Measurements from ENCODE around the gene PLCL1.

Gene PLCL1

DNA sequence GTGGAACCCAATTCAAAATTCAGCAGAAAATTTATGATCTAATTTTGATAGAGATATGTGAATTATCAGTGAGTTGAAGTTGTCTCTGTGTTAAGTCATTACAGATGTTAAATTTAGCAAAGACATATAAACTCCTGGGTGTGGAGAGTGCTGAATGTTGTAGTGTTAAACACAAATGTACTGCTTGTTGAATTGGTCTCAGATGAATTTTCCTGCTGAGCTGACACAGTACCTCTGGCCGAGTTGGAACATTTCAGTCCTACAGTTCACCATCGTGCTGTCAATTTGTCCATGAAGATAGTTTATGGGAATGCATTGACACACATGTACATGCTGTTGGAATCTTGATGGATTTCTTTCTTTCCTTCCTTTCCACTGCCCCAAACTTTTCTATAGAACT, 255.9 kb downstream of the PLCL1 start:
- DNase-seq (ENCODE audit: low spot score), result no peak

DNA sequence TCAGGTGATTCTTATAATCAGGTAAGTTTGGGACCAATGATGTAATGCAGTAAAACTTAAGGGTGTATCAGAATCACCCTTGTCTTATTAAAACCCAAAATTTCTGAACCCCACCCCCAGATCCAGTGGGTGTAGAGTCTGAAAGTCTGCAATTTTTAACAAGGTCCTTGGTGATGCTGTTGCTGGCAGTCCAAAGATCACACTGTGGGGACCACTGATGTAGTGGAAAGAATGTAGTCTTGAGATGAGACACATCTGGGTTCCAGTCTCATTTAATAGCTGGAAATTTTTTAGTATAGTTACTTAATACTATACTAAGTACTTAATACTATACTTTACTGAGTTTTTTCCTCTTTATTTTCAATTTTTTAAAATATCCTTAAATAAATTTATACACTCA, 258.4 kb downstream of the PLCL1 start:
- DNase-seq (ENCODE audit: low spot score), result no peak

DNA sequence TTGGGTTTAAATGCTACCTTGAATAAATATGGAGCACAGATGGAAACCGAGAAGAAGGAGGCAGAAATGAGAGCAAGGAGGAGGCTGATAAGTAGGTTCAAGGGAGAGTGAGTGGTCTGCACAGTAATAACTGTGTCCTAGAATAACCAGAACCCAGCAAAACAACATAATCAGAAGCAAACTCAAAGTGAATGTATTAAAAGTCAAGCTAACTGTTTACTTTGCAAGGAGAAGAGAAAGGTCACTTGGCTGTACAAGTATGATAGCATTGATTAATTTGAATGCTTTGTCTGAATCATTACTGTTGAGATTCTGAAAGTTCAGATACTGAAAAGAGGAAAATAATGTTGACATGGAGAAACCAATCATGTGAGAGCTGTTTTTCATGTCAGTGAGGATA, 258.8 kb downstream of the PLCL1 start:
- no peak for DNase-seq (ENCODE audit: low spot score)

DNA sequence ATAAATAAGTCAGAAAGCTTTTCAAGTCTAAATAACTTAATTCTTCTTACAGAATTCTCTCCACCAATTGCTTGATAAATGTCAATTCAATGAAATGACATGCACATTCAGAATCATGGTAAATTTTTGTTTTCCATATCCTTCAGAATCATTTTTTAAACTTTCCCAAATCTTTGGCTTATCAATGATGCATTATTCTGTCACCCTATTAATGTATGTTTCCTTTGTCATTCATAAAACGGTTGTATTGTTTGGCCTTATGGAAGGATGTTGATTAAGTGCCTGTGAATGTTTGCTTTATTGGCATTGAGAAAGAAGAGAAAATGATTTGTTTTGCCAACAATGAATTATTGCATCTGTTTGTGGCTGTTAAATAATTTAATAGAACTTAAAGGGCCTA, 260.9 kb downstream of the PLCL1 start:
- no peak for DNase-seq (ENCODE audit: low spot score)

DNA sequence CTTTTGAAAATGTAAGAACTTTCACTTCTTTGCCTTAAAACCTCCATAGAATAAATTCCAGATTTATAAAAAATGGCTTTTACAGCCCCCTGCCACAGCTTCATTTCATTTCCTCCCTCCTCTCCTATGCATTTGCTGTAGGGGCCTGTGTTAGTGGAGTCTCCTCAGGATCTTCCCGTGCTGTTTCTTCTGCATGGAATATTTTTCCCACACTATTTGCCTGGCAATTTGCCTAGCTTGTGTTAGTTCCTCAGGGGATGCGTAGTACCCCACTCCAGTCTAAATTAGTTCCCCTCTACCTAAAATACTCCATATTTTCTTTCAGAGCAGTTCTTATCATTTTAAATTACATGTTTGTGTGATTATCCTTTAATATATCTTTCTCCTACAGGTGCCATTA, 262.2 kb downstream of the PLCL1 start:
- DNase-seq (ENCODE audit: low spot score), result no peak

DNA sequence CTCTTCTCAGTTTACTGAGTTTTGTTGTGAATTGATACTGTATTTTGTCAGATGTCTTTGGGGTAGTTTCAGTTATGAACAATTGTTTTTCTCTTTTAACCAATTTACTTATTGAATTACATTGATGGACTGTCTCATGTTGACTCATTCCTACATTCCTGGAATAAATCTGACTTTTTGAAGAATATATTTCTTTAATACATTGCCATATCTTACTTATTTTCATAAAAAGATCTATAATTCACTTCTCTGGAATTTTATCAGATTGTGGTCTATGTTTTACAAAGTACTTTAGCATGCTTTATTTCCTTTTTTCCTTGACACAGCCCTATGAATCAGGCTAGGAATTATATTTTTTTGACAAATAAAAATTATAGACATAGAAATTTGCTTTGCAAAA, 268.3 kb downstream of the PLCL1 start:
- no peak for DNase-seq (ENCODE audit: low spot score)

DNA sequence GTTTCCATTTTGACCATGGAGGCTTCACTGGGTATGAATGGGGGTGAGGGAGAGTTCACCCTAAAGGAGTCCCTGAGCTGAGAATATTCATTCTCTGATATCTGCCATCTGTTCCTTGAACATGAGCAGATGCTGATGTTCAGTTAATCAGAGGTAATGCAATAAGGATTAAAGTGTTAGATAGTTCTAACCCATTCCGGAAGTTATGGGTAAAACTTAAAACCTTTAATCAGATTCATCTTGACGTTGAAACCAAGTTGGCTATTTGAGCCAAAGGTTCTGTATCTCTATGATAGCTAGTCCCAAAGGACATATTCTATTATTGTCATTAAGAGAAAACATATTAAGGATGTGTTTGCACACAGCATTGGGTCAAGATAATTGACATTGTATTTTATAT, 268.9 kb downstream of the PLCL1 start:
- DNase-seq (ENCODE audit: low spot score), result no peak

DNA sequence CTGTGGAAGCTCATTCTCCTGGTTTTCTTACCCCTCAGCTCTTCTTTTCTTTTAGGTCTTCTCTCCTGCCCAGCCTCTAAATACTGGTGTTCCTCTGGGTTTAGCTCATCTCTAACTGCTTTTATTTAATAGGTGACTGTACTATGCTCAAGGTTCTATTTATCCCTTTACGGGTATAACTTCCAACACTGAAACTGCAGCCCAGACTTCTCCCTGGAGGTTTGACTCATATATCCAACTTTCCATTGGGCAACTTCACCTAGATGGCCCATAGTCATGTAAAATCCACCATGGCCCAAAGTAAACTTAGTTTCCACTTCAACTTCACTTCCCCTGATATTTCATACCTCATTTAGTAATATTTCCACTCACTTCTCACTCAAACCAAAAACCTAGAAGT, 273.1 kb downstream of the PLCL1 start:
- no peak for DNase-seq (ENCODE audit: low spot score)

DNA sequence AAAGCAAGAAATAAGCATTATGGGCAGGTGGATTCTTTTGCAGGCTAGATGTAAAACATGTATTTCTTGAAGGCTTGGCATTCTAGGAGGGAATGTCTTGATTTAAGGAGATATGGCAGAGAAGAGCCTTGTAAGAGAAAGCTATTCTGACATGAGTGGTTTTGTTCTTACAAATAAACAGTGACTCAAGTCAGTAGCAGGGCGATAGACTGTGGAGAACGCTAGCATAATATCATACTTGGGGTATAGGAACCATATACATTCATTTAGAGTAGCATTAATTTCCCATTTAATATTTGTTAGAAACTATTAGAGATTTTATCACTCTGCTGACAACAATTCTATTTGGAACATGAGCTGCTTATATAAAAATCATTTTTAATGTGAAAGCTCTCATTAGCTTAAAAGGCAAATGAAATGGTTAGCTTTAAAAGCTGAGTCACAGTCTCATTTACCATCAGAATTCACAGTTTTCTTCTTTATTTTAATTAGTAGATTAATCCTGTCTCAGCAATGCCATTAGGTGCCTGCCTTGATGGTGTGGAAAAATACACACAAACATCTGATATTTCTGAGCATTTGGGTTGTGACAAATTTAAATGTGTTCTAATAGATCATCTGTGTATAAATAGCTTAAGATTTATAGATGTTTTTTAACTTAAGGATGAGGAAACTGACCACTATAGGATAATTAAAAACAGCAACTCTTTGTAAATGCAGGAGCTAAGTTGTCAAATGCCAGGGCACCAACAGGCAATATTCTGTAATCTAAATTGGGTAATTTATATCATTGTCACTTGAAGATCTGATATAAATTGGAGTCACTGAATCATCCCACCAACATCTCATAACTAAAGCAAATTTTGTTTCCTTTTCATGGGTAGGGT, 276.7 kb downstream of the PLCL1 start:
- DNase-seq (ENCODE audit: low spot score), result no peak

DNA sequence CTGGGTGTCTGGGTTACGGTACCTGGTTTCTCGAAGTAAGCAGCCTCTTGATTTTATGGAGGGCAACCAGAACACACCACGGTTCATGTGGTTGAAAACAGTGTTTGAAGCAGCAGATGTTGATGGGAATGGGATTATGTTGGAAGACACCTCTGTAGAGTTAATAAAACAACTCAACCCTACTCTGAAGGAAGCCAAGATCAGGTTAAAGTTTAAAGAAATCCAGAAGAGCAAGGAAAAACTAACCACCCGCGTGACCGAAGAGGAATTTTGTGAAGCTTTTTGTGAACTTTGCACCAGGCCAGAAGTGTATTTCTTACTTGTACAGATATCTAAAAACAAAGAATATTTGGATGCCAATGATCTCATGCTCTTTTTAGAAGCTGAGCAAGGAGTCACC, 279.8 kb downstream of the PLCL1 start:
- no peak for DNase-seq (ENCODE audit: low spot score)

DNA sequence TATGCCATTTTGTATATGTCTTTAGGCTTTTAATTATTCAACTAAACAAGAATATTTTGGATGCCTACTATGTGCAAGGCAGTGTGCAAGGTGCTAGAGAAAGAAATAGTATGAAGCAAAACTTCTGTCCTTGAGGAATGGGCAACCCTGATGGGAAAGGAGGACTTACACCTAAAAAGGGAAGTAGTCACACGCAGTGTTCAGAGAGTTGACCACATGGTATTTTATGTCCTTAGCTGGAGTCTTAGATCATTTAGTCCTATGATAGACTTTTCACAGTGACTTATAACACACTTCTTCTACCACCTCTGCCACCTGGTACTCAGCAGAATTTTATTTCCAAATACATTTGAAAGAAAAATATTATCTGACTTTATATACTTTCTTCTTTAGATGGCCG, 291.6 kb downstream of the PLCL1 start:
- no peak for DNase-seq (ENCODE audit: low spot score)

DNA sequence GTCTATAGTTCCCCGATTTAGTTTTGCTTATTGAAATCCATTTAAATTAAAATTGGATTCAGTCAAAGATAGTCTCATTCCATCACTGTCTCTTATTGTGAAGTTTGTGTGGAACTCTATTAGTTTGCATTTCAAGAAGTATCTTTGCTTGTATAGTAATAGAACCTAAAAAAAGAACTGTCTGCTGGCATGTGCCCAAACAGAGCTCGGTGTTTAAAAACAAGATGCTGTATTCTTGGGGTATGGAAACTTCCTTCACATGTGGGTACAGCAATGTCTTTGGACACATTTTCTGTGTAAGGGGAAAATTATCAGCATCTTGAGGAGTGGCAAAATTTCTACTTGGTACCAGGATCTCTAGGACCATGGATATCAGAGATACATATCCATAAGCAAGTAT, 292.6 kb downstream of the PLCL1 start:
- no peak for DNase-seq (ENCODE audit: low spot score)

DNA sequence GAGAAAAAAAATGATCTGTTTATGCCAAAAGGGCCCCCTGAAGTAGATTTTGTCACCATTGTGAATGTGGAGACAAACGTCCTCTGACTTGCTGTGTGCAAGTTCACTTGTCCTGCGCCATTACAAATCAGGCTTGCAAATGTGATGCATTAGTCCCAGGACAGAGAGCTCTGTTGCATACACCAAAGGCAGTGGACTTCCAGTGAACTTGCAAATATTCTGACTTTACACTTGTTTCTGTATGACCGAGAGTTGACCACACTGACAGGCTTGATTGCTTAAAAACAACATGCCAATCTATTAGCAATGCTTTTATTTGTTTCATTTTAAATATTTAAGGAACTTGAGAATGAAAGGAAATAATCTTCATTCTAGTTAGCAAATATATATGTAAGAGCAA, 293.2 kb downstream of the PLCL1 start:
- DNase-seq (ENCODE audit: low spot score), result no peak

DNA sequence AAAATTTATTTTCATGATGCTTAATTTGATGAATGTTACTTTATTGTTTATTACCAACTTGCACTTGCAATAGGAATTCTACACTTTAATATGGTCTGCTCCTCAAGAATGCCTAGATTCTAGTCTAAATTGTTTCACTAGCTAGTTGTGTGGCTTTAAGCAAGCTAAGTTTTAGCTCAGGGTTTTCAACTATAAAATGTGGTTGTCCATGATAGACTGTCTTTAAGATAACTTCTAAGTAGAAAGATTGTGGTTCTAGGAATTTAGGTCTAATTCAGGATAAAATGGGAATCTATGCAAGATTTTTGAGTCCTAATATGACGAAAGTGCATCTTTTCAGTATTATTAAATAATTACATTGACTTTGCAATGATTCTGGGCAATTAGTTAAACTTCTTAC, 294.0 kb downstream of the PLCL1 start:
- no peak for DNase-seq (ENCODE audit: low spot score)

DNA sequence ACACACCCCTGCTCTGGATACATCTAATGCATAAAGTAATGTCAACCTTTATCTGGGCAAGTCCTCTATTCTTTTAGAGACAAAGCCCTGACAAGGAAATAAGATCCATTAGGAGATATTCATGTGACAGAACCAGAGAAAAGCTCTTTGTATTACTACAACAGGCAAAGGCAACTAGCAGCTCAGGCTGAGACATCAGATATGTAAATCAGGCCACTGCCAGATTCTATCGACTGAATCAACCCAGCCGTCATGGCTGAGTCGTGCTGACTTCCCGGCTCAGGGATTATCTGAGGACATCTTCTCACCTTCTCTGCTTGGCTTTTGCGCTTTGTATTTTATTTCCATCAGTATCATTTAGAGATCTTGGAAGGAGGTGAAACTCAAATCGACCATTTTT, 294.5 kb downstream of the PLCL1 start:
- DNase-seq (ENCODE audit: low spot score), result no peak

DNA sequence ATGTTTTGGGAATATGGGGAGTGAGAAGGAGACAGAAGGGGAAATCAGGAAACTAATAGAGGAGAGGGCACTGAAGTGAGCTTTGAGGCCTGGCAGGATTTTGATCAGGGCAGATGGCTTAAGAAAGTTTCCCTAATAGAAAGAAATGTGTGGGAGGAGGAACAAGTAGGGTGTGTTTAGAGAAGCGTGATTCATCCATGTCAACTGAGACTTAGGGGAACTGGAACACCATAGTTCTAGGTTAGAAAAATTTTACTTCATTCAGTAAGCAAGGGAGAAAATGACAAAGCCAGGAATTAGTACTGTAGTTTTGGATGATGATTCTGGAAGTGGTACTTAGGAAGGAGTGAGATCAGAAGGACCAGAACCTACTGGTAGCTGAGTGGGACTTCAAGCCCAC, 296.0 kb downstream of the PLCL1 start:
- DNase-seq (ENCODE audit: low spot score), result no peak

DNA sequence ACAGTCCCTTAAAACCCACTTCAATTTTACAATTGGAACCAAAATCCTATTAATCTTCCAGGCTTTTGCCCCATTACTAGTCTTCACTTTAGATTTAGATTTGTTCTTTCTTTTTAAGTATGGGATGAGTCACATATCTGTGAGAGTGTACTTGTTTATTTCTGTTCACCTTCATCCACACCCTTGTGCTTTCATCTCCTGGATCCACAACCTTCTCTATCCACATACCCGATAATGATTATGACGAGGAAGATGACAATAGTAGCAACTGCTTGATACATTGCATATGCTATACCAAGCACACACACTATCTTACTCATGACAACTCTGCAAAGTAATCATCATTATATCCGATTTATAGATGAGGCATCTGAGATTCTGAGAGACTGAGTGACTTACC, 297.3 kb downstream of the PLCL1 start:
- DNase-seq (ENCODE audit: low spot score), result no peak

DNA sequence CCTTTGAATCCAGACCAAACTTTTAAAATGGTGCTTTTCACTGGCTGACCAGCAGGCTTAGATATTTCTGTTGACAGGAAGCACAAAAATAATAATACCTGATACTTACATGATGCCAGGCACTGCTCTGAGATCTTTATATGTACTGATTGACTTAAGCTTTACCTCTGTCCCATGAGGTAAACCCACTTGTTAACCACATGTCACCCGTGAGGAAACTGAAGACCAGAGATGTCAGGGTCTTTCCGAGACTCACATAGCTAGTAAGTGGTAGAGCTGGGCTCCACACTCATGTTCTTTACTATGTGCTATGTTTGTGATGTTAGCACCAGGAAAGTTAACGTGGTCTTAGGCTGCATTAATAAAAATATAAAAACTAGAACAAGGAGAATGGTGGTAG, 297.7 kb downstream of the PLCL1 start:
- no peak for DNase-seq (ENCODE audit: low spot score)

DNA sequence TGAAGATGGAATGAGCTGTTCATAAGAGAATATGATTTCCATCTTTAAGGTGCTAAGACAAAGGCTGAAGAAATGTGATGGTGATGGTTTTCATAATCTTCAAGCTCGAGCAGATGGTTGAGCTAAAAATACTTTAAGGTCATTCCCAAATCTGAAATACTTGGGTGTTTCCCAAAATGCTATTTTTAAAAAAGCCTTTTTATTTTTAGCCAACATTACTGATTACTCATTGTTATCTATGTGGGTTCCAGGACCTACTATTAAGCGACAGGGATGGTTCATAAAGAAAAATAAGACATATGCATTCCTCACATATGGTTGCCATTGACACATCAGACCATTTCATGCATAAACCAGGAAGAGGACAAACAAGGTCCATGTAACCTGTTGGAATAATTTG, 298.5 kb downstream of the PLCL1 start:
- no peak for DNase-seq (ENCODE audit: low spot score)

DNA sequence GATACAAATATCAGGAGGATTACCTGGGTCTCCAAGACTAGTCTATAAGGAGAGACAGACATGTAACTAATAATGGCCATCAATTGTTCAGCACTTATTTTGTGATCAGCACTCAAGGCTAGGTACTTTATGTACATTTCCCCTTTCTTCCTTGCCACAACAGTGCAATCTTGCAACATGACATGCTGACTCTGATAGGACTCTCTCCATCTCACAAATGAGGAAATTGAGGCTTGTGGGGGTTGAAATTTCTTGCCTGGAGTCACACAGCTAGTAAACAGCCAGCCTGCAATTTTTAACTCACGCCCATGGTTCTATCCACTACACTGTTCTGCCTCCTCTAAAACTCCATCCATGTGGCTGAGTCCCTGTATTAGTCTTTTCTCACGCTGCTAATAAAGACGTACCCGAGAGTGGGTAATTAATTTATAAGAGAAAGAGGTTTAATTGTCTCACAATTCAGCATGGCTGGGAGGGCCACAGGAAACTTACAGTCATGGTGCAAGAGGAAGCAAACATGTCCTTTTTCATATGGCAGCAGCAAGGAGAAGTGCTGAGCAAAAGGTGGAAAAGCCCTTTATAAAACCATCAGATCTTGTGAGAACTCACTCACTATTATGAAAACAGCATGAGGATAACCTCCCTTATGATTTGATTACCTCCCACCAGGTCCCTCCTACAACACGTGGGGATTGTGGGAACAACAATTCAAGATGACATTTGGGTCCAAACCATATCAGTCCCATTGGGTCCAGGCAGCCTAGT, 302.4 kb downstream of the PLCL1 start:
- DNase-seq (ENCODE audit: low spot score), result no peak

DNA sequence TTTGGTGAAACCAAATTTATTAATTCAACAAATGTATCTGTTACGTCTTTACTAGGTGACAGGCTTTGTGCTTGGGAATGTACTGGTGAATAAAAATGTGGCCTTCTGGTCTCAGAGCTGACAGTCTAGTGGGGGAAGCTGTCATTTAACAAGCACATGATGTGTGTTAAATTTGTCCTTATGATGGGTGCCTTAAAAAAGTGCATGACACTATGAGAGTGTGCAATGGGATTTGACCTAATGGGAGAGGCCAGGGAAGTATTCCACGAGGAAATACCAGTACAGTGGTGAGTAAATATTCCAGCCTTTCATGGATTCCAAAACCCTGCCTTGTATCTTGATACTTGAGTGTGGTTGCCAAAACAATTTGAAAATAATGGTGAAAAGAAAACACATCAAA, 308.9 kb downstream of the PLCL1 start:
- no peak for DNase-seq (ENCODE audit: low spot score)

DNA sequence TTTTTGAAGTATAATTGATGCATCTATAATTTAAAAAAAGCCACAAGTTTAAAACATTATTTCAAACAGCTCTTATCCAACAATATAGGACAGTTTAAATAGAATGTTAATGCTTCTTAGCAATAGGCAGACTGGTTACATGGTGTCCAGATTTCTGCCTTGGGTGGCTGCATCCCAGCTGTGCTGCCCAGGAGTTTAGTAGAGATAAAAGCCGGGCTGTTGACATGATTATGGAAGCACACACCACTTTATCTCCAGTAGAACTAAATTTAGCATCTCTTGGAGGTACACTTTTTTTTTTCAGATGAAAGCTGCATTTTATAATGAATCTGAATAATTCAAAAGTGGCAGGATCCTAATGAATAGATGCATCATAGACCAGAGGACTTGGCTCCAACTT, 309.7 kb downstream of the PLCL1 start:
- DNase-seq (ENCODE audit: low spot score), result no peak

DNA sequence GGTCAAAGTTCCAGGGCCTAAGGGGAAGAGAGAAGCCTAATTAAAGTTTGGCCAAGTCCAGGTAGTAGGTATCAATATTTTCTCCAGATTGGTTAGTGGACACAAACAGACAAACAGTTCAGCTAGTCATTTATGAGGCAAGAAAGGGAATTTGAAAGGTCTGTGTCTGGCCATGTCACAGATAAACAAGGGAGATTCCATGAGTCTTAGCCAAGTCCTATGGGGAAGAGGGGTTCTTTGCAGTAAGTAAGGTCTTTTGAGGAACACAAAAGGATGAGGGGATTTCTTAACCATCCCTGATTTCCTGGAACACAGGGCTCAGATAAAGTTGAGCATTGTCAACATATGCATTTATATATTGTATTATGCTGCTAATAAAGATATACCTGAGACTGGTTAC, 310.8 kb downstream of the PLCL1 start:
- no peak for DNase-seq (ENCODE audit: low spot score)

DNA sequence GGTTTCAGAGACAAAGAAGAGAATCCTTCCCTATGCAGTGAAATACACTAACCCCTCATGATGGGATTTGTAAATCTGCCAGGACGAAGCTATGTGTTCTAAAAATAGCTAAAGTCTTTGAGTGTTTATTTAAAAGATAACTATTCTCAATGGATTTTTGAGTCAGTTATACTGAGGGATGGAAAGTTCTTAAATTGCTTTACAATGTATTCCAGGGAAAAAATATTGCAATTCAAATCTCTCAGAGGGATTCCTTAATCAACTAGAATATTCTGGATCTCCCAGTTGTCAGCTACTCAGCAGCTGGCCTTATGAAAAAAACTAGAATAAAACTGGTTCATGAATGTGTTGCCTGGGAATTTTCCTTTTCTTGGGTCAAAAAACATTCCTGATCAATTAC, 312.4 kb downstream of the PLCL1 start:
- no peak for DNase-seq (ENCODE audit: low spot score)

Measured in NAMALWA (cell line).